Right lobe of liver (tissue), 6 donors: ENCODE data around the gene CEPT1. TPM values are rescaled to one million over a fixed set of nuclear protein-coding genes. Genes with fewer than 3 reads are reported as not detected.
A peak's percentile ranks its signal among the peaks of the same experiment; 100 is the strongest.

Experiments used
- ATAC-seq, 4 donors: fragments of 200-7000 bp; cut with Tn5 transposase; one replicate each; pipeline ENCODE4 v1.9.1; 2020; ENCODE audit warnings: mild to moderate bottlenecking in 4 of 4, moderate library complexity in 4 of 4
- DNase-seq, 3 donors: peaks; one replicate each; pipeline ENCODE4 v3.0.0-alpha.2; 2020
- H3K27ac ChIP-seq, 3 donors: fragments of 200-600 bp; one replicate each; pipeline ENCODE4 v1.8.0; 2022
- H3K27me3 ChIP-seq, 2 donors: fragments of 200-600 bp; one replicate each; pipeline ENCODE4 v1.8.0; 2022
- H3K36me3 ChIP-seq, 4 donors: fragments of 200-600 bp; sonication (generic) in 1 of 4; one replicate each; pipeline versions ENCODE4 v1.5.1 to v1.8.0; 2017 to 2022; ENCODE audit warnings: control low read depth in 1 of 4
- H3K4me1 ChIP-seq, 4 donors: fragments of 200-600 bp; sonication (generic) in 1 of 4; one replicate each; pipeline versions ENCODE4 v1.5.1 to v1.8.0; 2017 to 2022; ENCODE audit warnings: control low read depth in 1 of 4
- H3K4me3 ChIP-seq, 3 donors: fragments of 200-600 bp; one replicate each; pipeline ENCODE4 v1.8.0; 2022
- H3K9me3 ChIP-seq, 4 donors: fragments of 200-600 bp; sonication (generic) in 1 of 4; one replicate each; pipeline versions ENCODE4 v1.5.1 to v1.8.0; 2017 to 2022; ENCODE audit warnings: control low read depth in 1 of 4
- CTCF ChIP-seq, 4 donors: fragments of 200-600 bp in 3 of 4; fragments of 450-650 bp in 1 of 4; IDR thresholded peaks; one replicate each; pipeline versions ENCODE4 v1.5.1 to v1.8.0; 2016 to 2022; ENCODE audit warnings: antibody characterized with exemption in 4 of 4, mild to moderate bottlenecking in 2 of 4
- POLR2A ChIP-seq: fragments of 450-650 bp; IDR thresholded peaks from one replicate; pipeline ENCODE4 v1.6.1; 2017; ENCODE audit warnings: antibody characterized with exemption, mild to moderate bottlenecking
- WGBS: methylation state at CpG from one replicate; pipeline ENCODE4 v1.1.6; 2018; ENCODE audit warnings: low coverage, low lambda C conversion rate; ENCODE audit not compliant: insufficient coverage; ENCODE audit errors: missing lambda C conversion rate; 5-methylcytosine and 5-hydroxymethylcytosine counted together
- intact Hi-C, 2 donors: fragments of 100-400 bp; cut with DNase I; formaldehyde crosslinking; loops; one replicate each; pipeline versions ENCODE4 v1.11.2 to v1.14.1; 2022
- total RNA-seq, 6 experiments: library from RNA; depleted of rRNA in 2 of 6; stranded (reverse); fragments of >200 nt in 2 of 6; fragmentation: NEBNext Ultra II Directional in 3 of 6; extraction: Animal tissue kit (Norgen Biotek cat#: 25700) in 3 of 6; gene quantifications; one replicate each; pipeline versions ENCODE4 v1.1.0 to v1.2.4, GENCODE V29; 2016 to 2023
- donor health status: DM: no; HTN: yes; CAD: no.
- donor health status: DM: no; HTN: no; CAD: no.
- donor health status: DM: no; HTN: no; CAD: no.
- donor health status: DM: no; HTN: yes; CAD: no.
- donor health status: DM: no; HTN: yes; CAD: no.

The CEPT1 gene
- total RNA-seq, 6 experiments from 2014 or later = 21.9 to 35.0 (median 27.8) TPM

GRCh38 chr1:111222308-111223125 lies 82.5 kb downstream of the CEPT1 start:
- peak; percentile 80 to 93 (median 86) for TF ChIP-seq CTCF (IDR thresholded peaks at IDR 0.05)
- no peak for TF ChIP-seq POLR2A
- intact Hi-C loops = no loop called here
- Histone ChIP-seq H3K27me3 (no peaks in the 10 kb centered on the region), H3K4me3 (no peak overlapping the region), H3K27ac (no peak overlapping the region), H3K36me3 (no peaks in the 10 kb centered on the region), H3K4me1 (peaks cover 0 to 6% (median 3%) of the 10 kb centered on the region in 4 donors), H3K9me3 (no peaks in the 10 kb centered on the region)
- DNase-seq = peak; percentile 78 to 84 (median 78)
- ATAC-seq = peak; percentile 94 to 97 (median 97)
- 27% methylated on average over 7 of the region's 10 CpGs for WGBS

- intact Hi-C loops = no loop called here
- 60% methylated on average over 5 of the region's 6 CpGs for WGBS
- Histone ChIP-seq H3K27me3 (no peaks in the 10 kb centered on the region), H3K9me3 (no peaks in the 10 kb centered on the region), H3K4me3 (no peak overlapping the region), H3K36me3 (no peaks in the 10 kb centered on the region), H3K4me1 (peaks cover 0 to 6% (median 3%) of the 10 kb centered on the region in 4 donors), H3K27ac (no peak overlapping the region)
- DNase-seq (no peak), ATAC-seq (no peak)
- TF ChIP-seq CTCF (IDR thresholded peaks at IDR 0.05) (peak in 1 of 4 donors; percentile 3), POLR2A (no peak)
These were observed 83.2 kb downstream of the CEPT1 start for GRCh38 chr1:111223126-111223685.

GRCh38 chr1:111225091-111225490 lies 85.1 kb downstream of the CEPT1 start:
- DNase-seq (no peak), ATAC-seq (no peak)
- Histone ChIP-seq H3K27me3 (no peaks in the 10 kb centered on the region), H3K9me3 (no peaks in the 10 kb centered on the region), H3K4me1 (peaks cover 0 to 6% (median 3%) of the 10 kb centered on the region in 4 donors), H3K36me3 (no peaks in the 10 kb centered on the region), H3K4me3 (no peak overlapping the region), H3K27ac (no peak overlapping the region)
- TF ChIP-seq CTCF (IDR thresholded peaks at IDR 0.05) (no peak), POLR2A (no peak)
- intact Hi-C loops = no loop called here

GRCh38 chr1:111225717-111226400 lies 85.8 kb downstream of the CEPT1 start:
- intact Hi-C loops = no loop called here
- H3K4me1 ChIP-seq = peaks cover 0 to 6% (median 3%) of the 10 kb centered on the region in 4 donors
- H3K4me3 ChIP-seq = no peak overlapping the region
- no peaks in the 10 kb centered on the region for H3K27me3 ChIP-seq
- no peak for DNase-seq
- H3K36me3 ChIP-seq = no peaks in the 10 kb centered on the region
- 55% methylated on average over 6 of the region's 6 CpGs for WGBS
- H3K9me3 ChIP-seq = no peaks in the 10 kb centered on the region
- no peak overlapping the region for H3K27ac ChIP-seq
- ATAC-seq = no peak
- no peak for TF ChIP-seq CTCF (IDR thresholded peaks at IDR 0.05)
- no peak for TF ChIP-seq POLR2A
